ENCODE results near the gene IMPACT.

The IMPACT gene

GRCh38 chr18:24443870-24444269 lies 17.4 kb downstream of the IMPACT start:
- no peak for DNase-seq
- H3K4me2 ChIP-seq (ENCODE audit: low read length, poor library complexity, severe bottlenecking) = no peak overlapping the region
- no peak overlapping the region for H3K14ac ChIP-seq (ENCODE audit: low read length in 2 of 2)
- no peak overlapping the region for H3K4ac ChIP-seq (ENCODE audit: low read depth in 1 of 2, low read length in 2 of 2)
- no peak overlapping the region for H3K27ac ChIP-seq (ENCODE audit: low read length, poor library complexity, severe bottlenecking)
- H3K79me1 ChIP-seq (replicated peaks; ENCODE audit: low read length, poor library complexity, severe bottlenecking) = peaks cover 3% of the 10 kb centered on the region
- no peak overlapping the region for H3K4me3 ChIP-seq (ENCODE audit: insufficient read depth in 1 of 2, low read depth in 1 of 2, low read length in 2 of 2)
- H2BK15ac ChIP-seq (ENCODE audit: low read depth, poor library complexity, severe bottlenecking) = no peak overlapping the region
- no peak overlapping the region for H4K8ac ChIP-seq (ENCODE audit: low read length)
- no peaks in the 10 kb centered on the region for H3K9me3 ChIP-seq (ENCODE audit: control insufficient read depth, low read length)
- H2BK120ac ChIP-seq (ENCODE audit: low read depth, low read length) = no peak overlapping the region
- H3K4me1 ChIP-seq (ENCODE audit: control insufficient read depth, insufficient read depth, low read depth, low read length) = no peaks in the 10 kb centered on the region
- no peak overlapping the region for H2AK5ac ChIP-seq (ENCODE audit: low read length, severe bottlenecking)
- WGBS = 98% methylated on average over 2 of the region's 2 CpGs
- H3K9ac ChIP-seq (ENCODE audit: low read length) = no peak overlapping the region
- H2AFZ ChIP-seq (ENCODE audit: low read depth, low read length) = no peak overlapping the region
- no peak overlapping the region for H4K91ac ChIP-seq (ENCODE audit: low read length)
- peaks cover 6 to 93% of the 10 kb centered on the region in 2 experiments for H3K36me3 ChIP-seq (ENCODE audit: control insufficient read depth in 1 of 2, insufficient read depth in 2 of 2, low read depth in 1 of 2, low read length in 2 of 2)
- no peak overlapping the region for H2BK5ac ChIP-seq (ENCODE audit: low read depth, low read length, poor library complexity, severe bottlenecking)
- no peak overlapping the region for H3K23ac ChIP-seq (ENCODE audit: low read length in 2 of 2)
- no peak overlapping the region for H3K18ac ChIP-seq (ENCODE audit: low read depth in 1 of 2, low read length in 2 of 2)
- H2BK12ac ChIP-seq (ENCODE audit: low read length in 2 of 2) = no peak overlapping the region
- H3K27me3 ChIP-seq (ENCODE audit: control insufficient read depth in 1 of 2, insufficient read depth in 1 of 2, low read length in 2 of 2) = no peaks in the 10 kb centered on the region

DNA sequence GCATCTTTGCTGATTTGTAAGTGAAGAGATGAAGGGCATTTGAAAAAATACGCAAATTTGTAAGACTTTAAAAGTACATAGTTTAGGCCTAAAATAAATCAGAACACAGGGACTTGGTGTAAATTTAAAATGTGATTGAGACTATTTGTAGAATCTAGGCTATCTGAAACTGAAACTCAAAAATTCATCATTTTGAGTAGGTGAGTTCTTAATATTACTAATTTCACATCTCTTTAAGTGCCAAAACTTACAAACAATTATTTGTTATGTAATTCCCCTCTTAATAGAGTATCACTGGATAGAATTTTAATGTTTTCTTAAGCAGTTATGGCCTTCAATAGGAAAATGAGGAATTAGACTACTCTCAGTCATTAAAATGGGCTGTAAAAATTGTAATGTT lies 20.0 kb downstream of the IMPACT start:
- H2AK5ac ChIP-seq (ENCODE audit: low read length, severe bottlenecking) = no peak overlapping the region
- no peak overlapping the region for H3K14ac ChIP-seq (ENCODE audit: low read length in 2 of 2)
- no peak overlapping the region for H3K4ac ChIP-seq (ENCODE audit: low read depth in 1 of 2, low read length in 2 of 2)
- no peak overlapping the region for H3K4me3 ChIP-seq (ENCODE audit: insufficient read depth in 1 of 2, low read depth in 1 of 2, low read length in 2 of 2)
- H3K27me3 ChIP-seq (ENCODE audit: control insufficient read depth in 1 of 2, insufficient read depth in 1 of 2, low read length in 2 of 2) = no peaks in the 10 kb centered on the region
- no peak overlapping the region for H3K27ac ChIP-seq (ENCODE audit: low read length, poor library complexity, severe bottlenecking)
- H3K4me1 ChIP-seq (ENCODE audit: control insufficient read depth, insufficient read depth, low read depth, low read length) = no peaks in the 10 kb centered on the region
- no peak overlapping the region for H3K18ac ChIP-seq (ENCODE audit: low read depth in 1 of 2, low read length in 2 of 2)
- H3K9ac ChIP-seq (ENCODE audit: low read length) = no peak overlapping the region
- no peak overlapping the region for H4K8ac ChIP-seq (ENCODE audit: low read length)
- H3K79me1 ChIP-seq (replicated peaks; ENCODE audit: low read length, poor library complexity, severe bottlenecking) = no peaks in the 10 kb centered on the region
- H2BK15ac ChIP-seq (ENCODE audit: low read depth, poor library complexity, severe bottlenecking) = no peak overlapping the region
- no peak overlapping the region for H4K91ac ChIP-seq (ENCODE audit: low read length)
- no peak for DNase-seq
- H2BK120ac ChIP-seq (ENCODE audit: low read depth, low read length) = no peak overlapping the region
- H3K36me3 ChIP-seq (ENCODE audit: control insufficient read depth in 1 of 2, insufficient read depth in 2 of 2, low read depth in 1 of 2, low read length in 2 of 2) = peaks cover 7 to 97% of the 10 kb centered on the region in 2 experiments
- WGBS = 83% methylated on average over 1 of the region's 1 CpG
- no peak overlapping the region for H3K4me2 ChIP-seq (ENCODE audit: low read length, poor library complexity, severe bottlenecking)
- H3K9me3 ChIP-seq (ENCODE audit: control insufficient read depth, low read length) = no peaks in the 10 kb centered on the region
- H2BK5ac ChIP-seq (ENCODE audit: low read depth, low read length, poor library complexity, severe bottlenecking) = no peak overlapping the region
- no peak overlapping the region for H2AFZ ChIP-seq (ENCODE audit: low read depth, low read length)
- H2BK12ac ChIP-seq (ENCODE audit: low read length in 2 of 2) = no peak overlapping the region
- H3K23ac ChIP-seq (ENCODE audit: low read length in 2 of 2) = no peak overlapping the region

GRCh38 chr18:24446953-24447538 lies 20.6 kb downstream of the IMPACT start:
- no CpG with 5 or more reads among the region's 1 CpG for WGBS
- Histone ChIP-seq H3K18ac (ENCODE audit: low read depth in 1 of 2, low read length in 2 of 2) (no peak overlapping the region), H3K4me1 (ENCODE audit: control insufficient read depth, insufficient read depth, low read depth, low read length) (no peaks in the 10 kb centered on the region), H2BK120ac (ENCODE audit: low read depth, low read length) (no peak overlapping the region), H3K4ac (ENCODE audit: low read depth in 1 of 2, low read length in 2 of 2) (no peak overlapping the region), H4K8ac (ENCODE audit: low read length) (no peak overlapping the region), H3K14ac (ENCODE audit: low read length in 2 of 2) (no peak overlapping the region), H3K9ac (ENCODE audit: low read length) (no peak overlapping the region), H2AK5ac (ENCODE audit: low read length, severe bottlenecking) (no peak overlapping the region), H2BK5ac (ENCODE audit: low read depth, low read length, poor library complexity, severe bottlenecking) (no peak overlapping the region), H3K4me2 (ENCODE audit: low read length, poor library complexity, severe bottlenecking) (no peak overlapping the region), H3K23ac (ENCODE audit: low read length in 2 of 2) (no peak overlapping the region), H3K4me3 (ENCODE audit: insufficient read depth in 1 of 2, low read depth in 1 of 2, low read length in 2 of 2) (no peak overlapping the region), H4K91ac (ENCODE audit: low read length) (no peak overlapping the region), H2BK15ac (ENCODE audit: low read depth, poor library complexity, severe bottlenecking) (no peak overlapping the region), H3K9me3 (ENCODE audit: control insufficient read depth, low read length) (no peaks in the 10 kb centered on the region), H3K27ac (ENCODE audit: low read length, poor library complexity, severe bottlenecking) (no peak overlapping the region), H2BK12ac (ENCODE audit: low read length in 2 of 2) (no peak overlapping the region), H3K27me3 (ENCODE audit: control insufficient read depth in 1 of 2, insufficient read depth in 1 of 2, low read length in 2 of 2) (no peaks in the 10 kb centered on the region), H3K79me1 (replicated peaks; ENCODE audit: low read length, poor library complexity, severe bottlenecking) (no peaks in the 10 kb centered on the region), H3K36me3 (ENCODE audit: control insufficient read depth in 1 of 2, insufficient read depth in 2 of 2, low read depth in 1 of 2, low read length in 2 of 2) (peaks cover 7 to 98% of the 10 kb centered on the region in 2 experiments), H2AFZ (ENCODE audit: low read depth, low read length) (no peak overlapping the region)
- DNase-seq = peak; percentile 6

DNA sequence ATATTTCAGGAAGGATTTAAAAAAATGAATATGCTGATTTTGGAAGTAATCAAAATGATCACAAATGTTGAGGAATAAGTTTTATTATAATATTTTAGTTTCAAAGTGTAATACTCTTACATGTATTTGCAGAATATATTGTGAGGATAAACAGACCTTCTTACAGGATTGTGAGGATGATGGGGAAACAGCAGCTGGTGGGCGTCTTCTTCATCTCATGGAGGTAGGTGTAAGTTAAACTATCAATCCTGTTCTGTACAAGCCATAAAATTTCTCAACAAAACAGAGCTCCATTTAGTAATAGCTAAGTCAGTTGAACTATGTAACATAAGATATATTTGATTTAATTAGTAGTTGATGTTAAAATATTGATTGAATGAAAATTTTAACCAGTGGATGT lies 21.5 kb downstream of the IMPACT start:
- Histone ChIP-seq H3K14ac (ENCODE audit: low read length in 2 of 2) (no peak overlapping the region), H3K36me3 (ENCODE audit: control insufficient read depth in 1 of 2, insufficient read depth in 2 of 2, low read depth in 1 of 2, low read length in 2 of 2) (peaks cover 7 to 91% of the 10 kb centered on the region in 2 experiments), H3K4me2 (ENCODE audit: low read length, poor library complexity, severe bottlenecking) (no peak overlapping the region), H3K18ac (ENCODE audit: low read depth in 1 of 2, low read length in 2 of 2) (no peak overlapping the region), H3K27me3 (ENCODE audit: control insufficient read depth in 1 of 2, insufficient read depth in 1 of 2, low read length in 2 of 2) (no peaks in the 10 kb centered on the region), H2BK12ac (ENCODE audit: low read length in 2 of 2) (no peak overlapping the region), H4K8ac (ENCODE audit: low read length) (no peak overlapping the region), H3K4me3 (ENCODE audit: insufficient read depth in 1 of 2, low read depth in 1 of 2, low read length in 2 of 2) (no peak overlapping the region), H3K9ac (ENCODE audit: low read length) (no peak overlapping the region), H2AK5ac (ENCODE audit: low read length, severe bottlenecking) (no peak overlapping the region), H2BK5ac (ENCODE audit: low read depth, low read length, poor library complexity, severe bottlenecking) (no peak overlapping the region), H4K91ac (ENCODE audit: low read length) (no peak overlapping the region), H2BK15ac (ENCODE audit: low read depth, poor library complexity, severe bottlenecking) (no peak overlapping the region), H3K9me3 (ENCODE audit: control insufficient read depth, low read length) (no peaks in the 10 kb centered on the region), H2BK120ac (ENCODE audit: low read depth, low read length) (no peak overlapping the region), H3K4ac (ENCODE audit: low read depth in 1 of 2, low read length in 2 of 2) (no peak overlapping the region), H3K4me1 (ENCODE audit: control insufficient read depth, insufficient read depth, low read depth, low read length) (no peaks in the 10 kb centered on the region), H3K23ac (ENCODE audit: low read length in 2 of 2) (no peak overlapping the region), H3K79me1 (replicated peaks; ENCODE audit: low read length, poor library complexity, severe bottlenecking) (no peaks in the 10 kb centered on the region), H3K27ac (ENCODE audit: low read length, poor library complexity, severe bottlenecking) (no peak overlapping the region), H2AFZ (ENCODE audit: low read depth, low read length) (no peak overlapping the region)
- DNase-seq = no peak
- WGBS = no CpG with 5 or more reads among the region's 1 CpG

Measured in mesenchymal stem cell (in vitro differentiated cells and primary cell).